ENCODE results near the gene HOXA3.

DNA sequence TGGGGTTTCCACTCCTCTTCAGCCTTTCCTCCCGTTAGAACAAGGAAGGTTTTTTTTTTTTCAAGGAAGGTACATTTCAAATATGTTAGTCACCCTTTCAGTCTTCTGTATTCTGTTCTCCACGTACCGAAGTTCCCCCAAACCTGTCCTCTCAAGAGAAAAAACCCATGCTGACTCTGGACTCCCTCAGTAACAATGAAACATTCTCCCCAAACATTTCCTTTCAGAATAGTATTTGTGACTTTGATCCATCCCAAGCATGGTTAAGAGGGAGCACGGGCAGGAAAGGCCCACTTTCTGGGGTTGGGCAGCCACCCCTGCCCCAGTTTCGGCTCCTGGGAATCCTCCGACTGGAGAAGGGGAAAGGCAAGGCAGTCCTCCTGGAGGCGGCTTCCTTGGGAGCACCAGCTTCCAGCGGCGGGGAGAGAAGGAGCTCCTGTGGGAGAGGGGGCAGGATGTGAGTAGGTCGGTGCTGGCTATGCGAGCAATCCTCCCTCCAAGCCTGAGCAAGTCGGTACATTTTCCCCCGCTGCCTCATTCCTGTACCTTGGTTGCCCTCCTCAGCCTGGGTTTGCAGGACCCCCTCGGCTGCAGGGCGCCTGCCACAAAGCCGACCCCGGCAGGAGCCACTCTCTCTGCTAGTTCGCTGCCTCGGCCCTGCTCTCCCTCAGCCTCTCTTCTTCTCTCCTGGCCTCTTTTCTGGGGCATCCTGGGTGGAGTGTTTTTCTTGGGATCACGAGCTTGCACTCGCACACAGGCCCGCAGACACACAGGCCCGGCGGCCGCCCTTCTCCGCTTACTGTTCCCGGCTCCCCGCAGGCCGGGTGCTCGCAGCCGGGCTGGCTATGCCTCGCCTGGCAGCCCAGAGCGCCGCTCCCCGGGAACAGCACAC lies 54.5 kb downstream of the HOXA3 start:
- TF ChIP-seq, protein P1, sequence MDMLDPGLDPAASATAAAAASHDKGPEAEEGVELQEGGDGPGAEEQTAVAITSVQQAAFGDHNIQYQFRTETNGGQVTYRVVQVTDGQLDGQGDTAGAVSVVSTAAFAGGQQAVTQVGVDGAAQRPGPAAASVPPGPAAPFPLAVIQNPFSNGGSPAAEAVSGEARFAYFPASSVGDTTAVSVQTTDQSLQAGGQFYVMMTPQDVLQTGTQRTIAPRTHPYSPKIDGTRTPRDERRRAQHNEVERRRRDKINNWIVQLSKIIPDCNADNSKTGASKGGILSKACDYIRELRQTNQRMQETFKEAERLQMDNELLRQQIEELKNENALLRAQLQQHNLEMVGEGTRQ (IDR thresholded peaks at IDR 0.05; ENCODE audit: low read depth, low read length) = no peak
- TF ChIP-seq, protein P1 (CRISPR knock-in tag; IDR thresholded peaks at IDR 0.05; ENCODE audit: borderline replicate concordance) = no peak
- TF ChIP-seq, protein P2, sequence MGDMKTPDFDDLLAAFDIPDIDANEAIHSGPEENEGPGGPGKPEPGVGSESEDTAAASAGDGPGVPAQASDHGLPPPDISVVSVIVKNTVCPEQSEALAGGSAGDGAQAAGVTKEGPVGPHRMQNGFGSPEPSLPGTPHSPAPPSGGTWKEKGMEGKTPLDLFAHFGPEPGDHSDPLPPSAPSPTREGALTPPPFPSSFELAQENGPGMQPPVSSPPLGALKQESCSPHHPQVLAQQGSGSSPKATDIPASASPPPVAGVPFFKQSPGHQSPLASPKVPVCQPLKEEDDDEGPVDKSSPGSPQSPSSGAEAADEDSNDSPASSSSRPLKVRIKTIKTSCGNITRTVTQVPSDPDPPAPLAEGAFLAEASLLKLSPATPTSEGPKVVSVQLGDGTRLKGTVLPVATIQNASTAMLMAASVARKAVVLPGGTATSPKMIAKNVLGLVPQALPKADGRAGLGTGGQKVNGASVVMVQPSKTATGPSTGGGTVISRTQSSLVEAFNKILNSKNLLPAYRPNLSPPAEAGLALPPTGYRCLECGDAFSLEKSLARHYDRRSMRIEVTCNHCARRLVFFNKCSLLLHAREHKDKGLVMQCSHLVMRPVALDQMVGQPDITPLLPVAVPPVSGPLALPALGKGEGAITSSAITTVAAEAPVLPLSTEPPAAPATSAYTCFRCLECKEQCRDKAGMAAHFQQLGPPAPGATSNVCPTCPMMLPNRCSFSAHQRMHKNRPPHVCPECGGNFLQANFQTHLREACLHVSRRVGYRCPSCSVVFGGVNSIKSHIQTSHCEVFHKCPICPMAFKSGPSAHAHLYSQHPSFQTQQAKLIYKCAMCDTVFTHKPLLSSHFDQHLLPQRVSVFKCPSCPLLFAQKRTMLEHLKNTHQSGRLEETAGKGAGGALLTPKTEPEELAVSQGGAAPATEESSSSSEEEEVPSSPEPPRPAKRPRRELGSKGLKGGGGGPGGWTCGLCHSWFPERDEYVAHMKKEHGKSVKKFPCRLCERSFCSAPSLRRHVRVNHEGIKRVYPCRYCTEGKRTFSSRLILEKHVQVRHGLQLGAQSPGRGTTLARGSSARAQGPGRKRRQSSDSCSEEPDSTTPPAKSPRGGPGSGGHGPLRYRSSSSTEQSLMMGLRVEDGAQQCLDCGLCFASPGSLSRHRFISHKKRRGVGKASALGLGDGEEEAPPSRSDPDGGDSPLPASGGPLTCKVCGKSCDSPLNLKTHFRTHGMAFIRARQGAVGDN (CRISPR knock-in tag; IDR thresholded peaks at IDR 0.05) = no peak
- TF ChIP-seq ZNF747 (CRISPR knock-in tag; IDR thresholded peaks at IDR 0.05; ENCODE audit: borderline replicate concordance) (no peak), ZSCAN30 (CRISPR knock-in tag; IDR thresholded peaks at IDR 0.05) (no peak), EP300 (IDR thresholded peaks at IDR 0.05; ENCODE audit: low read depth in 2 of 2, low read length in 2 of 2) (no peak), EP300 (CRISPR knock-in tag; IDR thresholded peaks at IDR 0.05; ENCODE audit: borderline replicate concordance) (no peak), MED13 (CRISPR knock-in tag; IDR thresholded peaks at IDR 0.05) (no peak), MYC (CRISPR knock-in tag; IDR thresholded peaks at IDR 0.05; ENCODE audit: borderline replicate concordance) (no peak), NFE2L1 (CRISPR knock-in tag; IDR thresholded peaks at IDR 0.05; ENCODE audit: borderline replicate concordance) (no peak), SMC3 (IDR thresholded peaks at IDR 0.05; ENCODE audit: low read length) (no peak), ELF1 (CRISPR knock-in tag; IDR thresholded peaks at IDR 0.05) (no peak), SIN3A (IDR thresholded peaks at IDR 0.05; ENCODE audit: borderline replicate concordance, low read depth, low read length) (no peak), POLR2AphosphoS5 (IDR thresholded peaks at IDR 0.05; ENCODE audit: low read depth, low read length) (no peak)
- TF ChIP-seq, protein P3, sequence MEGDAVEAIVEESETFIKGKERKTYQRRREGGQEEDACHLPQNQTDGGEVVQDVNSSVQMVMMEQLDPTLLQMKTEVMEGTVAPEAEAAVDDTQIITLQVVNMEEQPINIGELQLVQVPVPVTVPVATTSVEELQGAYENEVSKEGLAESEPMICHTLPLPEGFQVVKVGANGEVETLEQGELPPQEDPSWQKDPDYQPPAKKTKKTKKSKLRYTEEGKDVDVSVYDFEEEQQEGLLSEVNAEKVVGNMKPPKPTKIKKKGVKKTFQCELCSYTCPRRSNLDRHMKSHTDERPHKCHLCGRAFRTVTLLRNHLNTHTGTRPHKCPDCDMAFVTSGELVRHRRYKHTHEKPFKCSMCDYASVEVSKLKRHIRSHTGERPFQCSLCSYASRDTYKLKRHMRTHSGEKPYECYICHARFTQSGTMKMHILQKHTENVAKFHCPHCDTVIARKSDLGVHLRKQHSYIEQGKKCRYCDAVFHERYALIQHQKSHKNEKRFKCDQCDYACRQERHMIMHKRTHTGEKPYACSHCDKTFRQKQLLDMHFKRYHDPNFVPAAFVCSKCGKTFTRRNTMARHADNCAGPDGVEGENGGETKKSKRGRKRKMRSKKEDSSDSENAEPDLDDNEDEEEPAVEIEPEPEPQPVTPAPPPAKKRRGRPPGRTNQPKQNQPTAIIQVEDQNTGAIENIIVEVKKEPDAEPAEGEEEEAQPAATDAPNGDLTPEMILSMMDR (CRISPR knock-in tag; IDR thresholded peaks at IDR 0.05) = no peak

Data from HepG2 (cell line).